K562 (cell line): ENCODE results near the gene TEX14. TPM values are rescaled to one million over a fixed set of nuclear protein-coding genes. Genes with fewer than 3 reads are reported as not detected.
A peak's percentile ranks its signal among the peaks of the same experiment; 100 is the strongest.

ENCODE experiments used
- ATAC-seq: fragments of 200-7000 bp; cut with Tn5 transposase; 3 replicates; pipeline ENCODE4 v1.9.1; 2020; ENCODE audit warnings: moderate library complexity
- BruUV-seq: library from RNA; stranded (reverse); fragments of 400-500 nt; replicated peaks from 2 replicates; lab custom pipeline; 2021; lab: Mats Ljungman, UMichigan
- CTCF ChIA-PET: fragments of 300-600 bp; formaldehyde crosslinking; extraction: SDS; loops from one replicate; lab custom pipeline; 2021; ENCODE audit warnings: low intra/inter-chr PET ratio; lab: Yijun Ruan, JAX
- POLR2A ChIA-PET: fragments of 300-600, 350-650 bp; sonication (Branson Sonifier 250); formaldehyde crosslinking; extraction: SDS; loops from one replicate; lab custom pipeline; 2021; ENCODE audit warnings: antibody characterized with exemption, inconsistent platforms; lab: Yijun Ruan, JAX
- DNase-seq, 4 experiments: peaks; one replicate each; pipeline versions ENCODE4 v3.0.0 to v3.0.0-alpha.2; 2011 to 2018; ENCODE audit warnings: low spot score in 3 of 4, mixed read lengths in 3 of 4; ENCODE audit errors: extremely low read depth in 1 of 4
- FAIRE-seq: peaks from 2 replicates; lab custom pipeline; 2011; peaks lifted over from hg19 to GRCh38; lab: Jason Lieb, UNC
- H2AFZ ChIP-seq: 2 replicates; pipeline ENCODE4 v1.6.0; 2011; ENCODE audit warnings: low read depth, low read length, control low read depth, inconsistent platforms
- H3K27ac ChIP-seq: fragments of 200-600 bp; 3 replicates; pipeline ENCODE4 v1.8.0; 2011; ENCODE audit warnings: low read depth, mild to moderate bottlenecking, control low read depth, inconsistent platforms, low read length, moderate library complexity, mixed read lengths; ENCODE audit errors: extremely low read depth
- H3K27me3 ChIP-seq, 2 experiments: fragments of 300-600 bp in 1 of 2; 2 replicates in 1 of 2; 3 replicates in 1 of 2; pipeline versions ENCODE4 v1.6.0 to v1.8.0; 2011; ENCODE audit warnings: inconsistent platforms in 2 of 2, low read length in 2 of 2, mild to moderate bottlenecking in 1 of 2, mixed read lengths in 1 of 2, moderate library complexity in 1 of 2; ENCODE audit not compliant: control insufficient read depth in 2 of 2, insufficient read depth in 2 of 2
- H3K36me3 ChIP-seq: fragments of 300-600 bp; 3 replicates; pipeline ENCODE4 v1.8.0; 2011; ENCODE audit warnings: mild to moderate bottlenecking, low read length, inconsistent platforms; ENCODE audit not compliant: control insufficient read depth, insufficient read depth
- H3K4me1 ChIP-seq, 2 experiments: fragments of 200-600 bp in 1 of 2; replicated peaks in 1 of 2; 2 replicates in 1 of 2; 3 replicates in 1 of 2; pipeline versions ENCODE4 v1.5.1 to v1.8.0; 2011; ENCODE audit warnings: inconsistent platforms in 2 of 2, low read length in 2 of 2, mild to moderate bottlenecking in 1 of 2, mixed read lengths in 1 of 2, moderate library complexity in 1 of 2; ENCODE audit not compliant: control insufficient read depth in 2 of 2, insufficient read depth in 2 of 2
- H3K4me2 ChIP-seq: 2 replicates; pipeline ENCODE4 v1.6.1; 2011; ENCODE audit warnings: low read length, control low read depth, inconsistent platforms, mixed read lengths; ENCODE audit not compliant: insufficient read depth
- H3K4me3 ChIP-seq: fragments of 200-600 bp; sonication (generic), shearing (Covaris generic); 2 replicates; pipeline ENCODE4 v1.5.1; 2016; ENCODE audit warnings: control low read depth, inconsistent platforms
- H3K79me2 ChIP-seq: fragments of 200-600 bp; 3 replicates; pipeline ENCODE4 v1.8.0; 2011; ENCODE audit warnings: low read length, inconsistent platforms; ENCODE audit not compliant: control insufficient read depth, insufficient read depth
- H3K9ac ChIP-seq, 2 experiments: 2 replicates each; pipeline versions ENCODE4 v1.6.0 to v1.6.1; 2011; ENCODE audit warnings: low read depth in 2 of 2, low read length in 2 of 2, control low read depth in 1 of 2, inconsistent platforms in 1 of 2, mild to moderate bottlenecking in 1 of 2, mixed read lengths in 1 of 2; ENCODE audit not compliant: insufficient read depth in 1 of 2
- H3K9me1 ChIP-seq: one replicate; pipeline ENCODE4 v1.6.0; 2011; ENCODE audit warnings: inconsistent platforms, mild to moderate bottlenecking, low read length, moderate library complexity; ENCODE audit not compliant: control insufficient read depth, insufficient read depth
- H3K9me3 ChIP-seq: replicated peaks from 2 replicates; pipeline ENCODE4 v1.5.1; 2011; ENCODE audit warnings: low read depth, low read length, inconsistent platforms; ENCODE audit not compliant: control insufficient read depth, insufficient read depth
- H4K20me1 ChIP-seq: replicated peaks from 2 replicates; pipeline ENCODE4 v1.6.1; 2011; ENCODE audit warnings: low read length, inconsistent platforms, mixed read lengths; ENCODE audit not compliant: control insufficient read depth, insufficient read depth
- ELF2 ChIP-seq: fragments of 250-450 bp; sonication (Bioruptor Pico); IDR thresholded peaks from 2 replicates; pipeline ENCODE4 v1.5.0; 2021; ENCODE audit warnings: mild to moderate bottlenecking
- MXD1 ChIP-seq: fragments of 250-450 bp; sonication (Bioruptor Pico); IDR thresholded peaks from 2 replicates; pipeline ENCODE4 v1.8.0; 2021; ENCODE audit warnings: borderline replicate concordance, mild to moderate bottlenecking, moderate library complexity; ENCODE audit not compliant: poor library complexity, severe bottlenecking
- SMAD1 ChIP-seq: fragments of 150-350 bp; IDR thresholded peaks from 2 replicates; pipeline ENCODE4 v1.6.1; 2014; ENCODE audit warnings: low read length, low read depth; ENCODE audit not compliant: partially characterized antibody
- TBL1XR1 ChIP-seq, 2 experiments: IDR thresholded peaks; 2 replicates each; pipeline ENCODE4 v1.6.1; 2012; ENCODE audit warnings: improper control_type of control experiment in 2 of 2, low read length in 2 of 2, mild to moderate bottlenecking in 1 of 2
- USF1 ChIP-seq: sonication (generic); formaldehyde crosslinking; IDR thresholded peaks from 2 replicates; pipeline ENCODE4 v1.9.0; 2022; ENCODE audit warnings: mild to moderate bottlenecking, missing genetic modification reagents
- ZNF239 ChIP-seq: fragments of 250-450 bp; sonication (Bioruptor Pico); IDR thresholded peaks from 2 replicates; pipeline ENCODE4 v1.4.0; 2020; ENCODE audit warnings: mild to moderate bottlenecking
- WGBS: fragments of 100-300 bp; shearing (Covaris generic); methylation state at CpG from one replicate; pipeline ENCODE4 v1.1.6; 2016; ENCODE audit warnings: low coverage, mixed read lengths; ENCODE audit not compliant: insufficient coverage; ENCODE audit errors: missing lambda C conversion rate; 5-methylcytosine and 5-hydroxymethylcytosine counted together
- in situ Hi-C: fragments of 300-500 bp; cut with MboI; formaldehyde crosslinking; loops from 4 replicates; pipeline ENCODE4 v1.15.0; 2018; ENCODE audit warnings: inconsistent platforms, mixed read lengths
- intact Hi-C: fragments of 100-400 bp; cut with micrococcal nuclease; formaldehyde crosslinking; loops from 2 replicates; pipeline ENCODE4 v1.14.2; 2022
- polyA plus RNA-seq, 8 experiments: library from polyadenylated mRNA; depleted of rRNA in 4 of 8; stranded (reverse) in 5 of 8; unstranded in 3 of 8; fragments of >200 nt; fragmentation: Nextera tagmentation in 2 of 8; fragmentation: Illumina TruSeq in 1 of 8; extraction: Ambion mirVana in 2 of 8; extraction: Trizol in 1 of 8; gene quantifications; 2 replicates each; pipeline versions ENCODE4 v1.2.1 to v1.2.3, GENCODE V29; 2011 to 2014; ENCODE audit warnings: inconsistent platforms in 1 of 8, missing spikeins in 1 of 8
- total RNA-seq, 7 experiments: library from RNA; depleted of rRNA in 6 of 7; stranded (reverse); fragments of >200 nt in 6 of 7; fragmentation: Illumina TruSeq in 2 of 7; extraction: Trizol in 2 of 7; gene quantifications; 2 replicates each; pipeline versions ENCODE4 v1.2.1 to v1.2.3, GENCODE V29; 2011 to 2021; ENCODE audit warnings: low replicate concordance in 1 of 7
- TF ChIP-seq, protein P1 (sequence below): fragments of 250-450 bp; sonication (Bioruptor Pico); IDR thresholded peaks from 2 replicates; pipeline ENCODE4 v1.4.0; 2020; ENCODE audit warnings: borderline replicate concordance

TEX14 gene
- total and polyA plus RNA-seq, 9 of the 15 experiments (the other 6 are each of a cell fraction or from before 2014, with no cell fraction given) = 0.05 to 0.12 (median 0.09) TPM; not detected in 1

DNA sequence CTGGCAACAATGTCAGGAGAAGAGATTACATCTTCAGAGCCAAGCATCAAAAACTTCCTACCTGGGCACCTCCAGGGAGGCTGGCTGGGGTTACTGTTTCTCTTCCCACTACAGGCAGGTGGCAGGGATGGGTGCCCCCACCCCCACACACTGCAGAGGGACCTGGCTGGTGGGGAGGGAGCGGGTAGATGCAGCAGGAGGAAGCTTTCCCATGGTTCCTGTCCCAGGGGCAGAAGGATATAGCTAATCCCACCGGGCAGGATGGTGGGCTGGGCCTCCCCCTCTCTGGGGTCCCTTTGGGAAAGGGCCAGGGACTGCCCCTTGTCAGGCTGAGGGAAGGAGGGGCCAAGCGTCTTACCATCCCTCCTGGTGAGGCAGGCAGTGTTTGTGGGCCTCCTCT lies 160.7 kb downstream of the TEX14 start:
- intact Hi-C loops = no loop called here
- no peak for DNase-seq
- H3K4me3 ChIP-seq = no peak overlapping the region
- ATAC-seq = no peak
- CTCF ChIA-PET = no interaction called here
- peaks cover 7 to 16% of the 10 kb centered on the region in 2 experiments; a peak in 4 of 5 replicates for H3K4me1 ChIP-seq
- in situ Hi-C loops = no loop called here
- H3K79me2 ChIP-seq = no peaks in the 10 kb centered on the region
- no peak for TF ChIP-seq USF1
- no peak for TF ChIP-seq SMAD1
- TF ChIP-seq, protein P1, sequence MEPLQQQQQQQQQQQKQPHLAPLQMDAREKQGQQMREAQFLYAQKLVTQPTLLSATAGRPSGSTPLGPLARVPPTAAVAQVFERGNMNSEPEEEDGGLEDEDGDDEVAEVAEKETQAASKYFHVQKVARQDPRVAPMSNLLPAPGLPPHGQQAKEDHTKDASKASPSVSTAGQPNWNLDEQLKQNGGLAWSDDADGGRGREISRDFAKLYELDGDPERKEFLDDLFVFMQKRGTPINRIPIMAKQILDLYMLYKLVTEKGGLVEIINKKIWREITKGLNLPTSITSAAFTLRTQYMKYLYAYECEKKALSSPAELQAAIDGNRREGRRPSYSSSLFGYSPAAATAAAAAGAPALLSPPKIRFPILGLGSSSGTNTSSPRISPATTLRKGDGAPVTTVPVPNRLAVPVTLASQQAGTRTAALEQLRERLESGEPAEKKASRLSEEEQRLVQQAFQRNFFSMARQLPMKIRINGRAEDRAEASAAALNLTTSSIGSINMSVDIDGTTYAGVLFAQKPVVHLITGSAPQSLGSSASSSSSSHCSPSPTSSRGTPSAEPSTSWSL (CRISPR knock-in tag) = no peak
- no peak for TF ChIP-seq TBL1XR1 (IDR thresholded peaks at IDR 0.05; ENCODE audit: low read length in 2 of 2)
- TF ChIP-seq MXD1 (CRISPR knock-in tag) = no peak
- TF ChIP-seq ZNF239 (CRISPR knock-in tag) = no peak
- no peak for TF ChIP-seq ELF2 (CRISPR knock-in tag)
- no peak for FAIRE-seq
- H3K36me3 ChIP-seq = no peaks in the 10 kb centered on the region
- 41% methylated on average over 3 of the region's 3 CpGs for WGBS
- H2AFZ ChIP-seq = no peak overlapping the region
- H3K9me3 ChIP-seq = no peaks in the 10 kb centered on the region
- no peaks in the 10 kb centered on the region for H3K9me1 ChIP-seq
- POLR2A ChIA-PET = interaction anchor here (0.7 to 3.0 kb wide), 4 partner anchors 13 to 128 kb away, joined by 3 to 24 read pairs (median 5); partner anchors contain the start of gene MTMR4
- H3K27ac ChIP-seq = no peak overlapping the region
- no peak overlapping the region for H3K4me2 ChIP-seq
- H3K9ac ChIP-seq = peak overlapping the region in 1 of 2 experiments; percentile 84; a peak in 1 of 4 replicates
- no peaks in the 10 kb centered on the region; a peak in 3 of 5 replicates for H3K27me3 ChIP-seq
- peaks cover 4% of the 10 kb centered on the region for H4K20me1 ChIP-seq
- BruUV-seq = no TSS peak
